HG02610 (cell line): ENCODE data around the gene ANKMY1.

Experiments used
- ATAC-seq: cut with Tn5 transposase; IDR thresholded peaks from one replicate; pipeline ENCODE4 v1.9.1; 2021; ENCODE audit warnings: mild to moderate bottlenecking, moderate library complexity; ENCODE audit not compliant: unreplicated experiment

ANKMY1 gene

GRCh38 chr2:240451791-240452461 lies 105.9 kb downstream of the ANKMY1 start:
- ATAC-seq: no peak

- no peak for ATAC-seq
These were observed 106.6 kb downstream of the ANKMY1 start for GRCh38 chr2:240451108-240451611.

- ATAC-seq: no peak
These were observed 107.2 kb downstream of the ANKMY1 start for GRCh38 chr2:240450532-240451107.

- ATAC-seq: no peak
These were observed 107.8 kb downstream of the ANKMY1 start for GRCh38 chr2:240449764-240450531.

GRCh38 chr2:240448387-240449274 lies 109.2 kb downstream of the ANKMY1 start:
- no peak for ATAC-seq

- no peak for ATAC-seq
These were observed 109.9 kb downstream of the ANKMY1 start for GRCh38 chr2:240447934-240448333.

GRCh38 chr2:240447331-240447730 lies 110.5 kb downstream of the ANKMY1 start:
- no peak for ATAC-seq

- ATAC-seq: no peak
These were observed 111.1 kb downstream of the ANKMY1 start for GRCh38 chr2:240446664-240447175.

- no peak for ATAC-seq
These were observed 111.7 kb downstream of the ANKMY1 start for GRCh38 chr2:240445961-240446663.

- no peak for ATAC-seq
These were observed 113.3 kb downstream of the ANKMY1 start for GRCh38 chr2:240444464-240444863.

GRCh38 chr2:240443891-240444301 lies 113.9 kb downstream of the ANKMY1 start:
- no peak for ATAC-seq

- no peak for ATAC-seq
These were observed 114.7 kb downstream of the ANKMY1 start for GRCh38 chr2:240442891-240443715.

- ATAC-seq: no peak
These were observed 115.8 kb downstream of the ANKMY1 start for GRCh38 chr2:240441993-240442411.

GRCh38 chr2:240441326-240441992 lies 116.3 kb downstream of the ANKMY1 start:
- no peak for ATAC-seq

- ATAC-seq: no peak
These were observed 117.0 kb downstream of the ANKMY1 start for GRCh38 chr2:240440704-240441320.

GRCh38 chr2:240440251-240440650 lies 117.5 kb downstream of the ANKMY1 start:
- ATAC-seq: no peak

- no peak for ATAC-seq
These were observed 118.1 kb downstream of the ANKMY1 start for GRCh38 chr2:240439698-240440151.
